Astrocyte of the cerebellum (primary cell): ENCODE data around the gene NUP98.

Experiments used
- DNase-seq: peaks from one replicate; pipeline ENCODE4 v3.0.0-alpha.2; 2011; ENCODE audit warnings: low read depth
- H3K4me3 ChIP-seq: 2 replicates; pipeline ENCODE4 v1.5.1; 2011; ENCODE audit warnings: mild to moderate bottlenecking, low read depth, low read length, moderate library complexity
- in situ Hi-C: cut with HindIII; loops from 2 replicates; pipeline ENCODE4 v1.10.0; 2017; ENCODE audit warnings: low sequenced_read_pairs
- TF ChIP-seq, protein P1 (sequence below): IDR thresholded peaks from 2 replicates; pipeline ENCODE4 v1.5.1; 2012; ENCODE audit warnings: low read length, low read depth, moderate library complexity, mild to moderate bottlenecking; ENCODE audit errors: missing control alignments

Gene NUP98

DNA sequence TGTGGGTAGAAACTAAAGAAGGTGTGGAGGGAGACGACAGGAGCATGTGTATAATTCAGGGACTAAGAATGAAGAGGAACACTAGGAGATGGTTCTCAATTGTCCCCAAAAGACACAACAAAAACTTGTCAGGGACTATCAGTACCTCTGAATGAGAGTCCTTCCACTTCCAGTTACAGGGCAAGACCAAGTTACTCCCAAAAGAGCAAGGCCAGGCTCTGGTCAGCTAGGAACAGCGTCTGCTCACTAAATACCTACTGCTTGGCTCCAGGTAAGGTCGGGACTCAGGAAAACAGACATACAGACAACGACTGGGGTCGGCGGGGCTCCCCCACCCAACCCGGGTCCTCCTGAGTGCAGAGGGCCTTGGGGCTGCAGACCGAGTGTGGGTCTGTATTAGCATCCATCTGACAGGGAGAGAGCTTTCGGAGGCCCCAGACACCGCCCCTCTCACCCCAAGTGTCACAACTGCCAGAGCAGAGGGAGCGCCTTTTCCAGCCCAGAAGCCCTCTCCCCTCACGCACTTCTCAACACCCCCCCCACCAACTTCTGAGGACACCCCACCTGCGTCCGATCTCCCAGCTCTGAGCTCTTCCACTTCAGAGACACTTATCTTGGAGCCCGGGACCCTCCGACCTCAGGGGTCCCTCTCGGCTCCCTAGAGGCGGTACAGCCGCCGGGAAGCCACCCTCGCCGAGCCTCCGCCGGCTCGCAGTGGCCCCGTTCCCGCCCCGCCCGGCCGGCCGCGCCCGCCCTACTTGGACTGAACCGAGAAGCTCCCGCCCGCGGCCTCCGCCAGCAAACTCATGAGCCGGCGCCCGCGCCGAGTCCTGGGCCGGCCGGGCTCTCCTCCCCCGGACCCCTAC, 42.9 kb upstream of the NUP98 start:
- H3K4me3 ChIP-seq: peak overlapping the region; percentile 81
- in situ Hi-C loops: no loop called here
- TF ChIP-seq, protein P1, sequence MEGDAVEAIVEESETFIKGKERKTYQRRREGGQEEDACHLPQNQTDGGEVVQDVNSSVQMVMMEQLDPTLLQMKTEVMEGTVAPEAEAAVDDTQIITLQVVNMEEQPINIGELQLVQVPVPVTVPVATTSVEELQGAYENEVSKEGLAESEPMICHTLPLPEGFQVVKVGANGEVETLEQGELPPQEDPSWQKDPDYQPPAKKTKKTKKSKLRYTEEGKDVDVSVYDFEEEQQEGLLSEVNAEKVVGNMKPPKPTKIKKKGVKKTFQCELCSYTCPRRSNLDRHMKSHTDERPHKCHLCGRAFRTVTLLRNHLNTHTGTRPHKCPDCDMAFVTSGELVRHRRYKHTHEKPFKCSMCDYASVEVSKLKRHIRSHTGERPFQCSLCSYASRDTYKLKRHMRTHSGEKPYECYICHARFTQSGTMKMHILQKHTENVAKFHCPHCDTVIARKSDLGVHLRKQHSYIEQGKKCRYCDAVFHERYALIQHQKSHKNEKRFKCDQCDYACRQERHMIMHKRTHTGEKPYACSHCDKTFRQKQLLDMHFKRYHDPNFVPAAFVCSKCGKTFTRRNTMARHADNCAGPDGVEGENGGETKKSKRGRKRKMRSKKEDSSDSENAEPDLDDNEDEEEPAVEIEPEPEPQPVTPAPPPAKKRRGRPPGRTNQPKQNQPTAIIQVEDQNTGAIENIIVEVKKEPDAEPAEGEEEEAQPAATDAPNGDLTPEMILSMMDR: no peak
- no peak for DNase-seq

DNA sequence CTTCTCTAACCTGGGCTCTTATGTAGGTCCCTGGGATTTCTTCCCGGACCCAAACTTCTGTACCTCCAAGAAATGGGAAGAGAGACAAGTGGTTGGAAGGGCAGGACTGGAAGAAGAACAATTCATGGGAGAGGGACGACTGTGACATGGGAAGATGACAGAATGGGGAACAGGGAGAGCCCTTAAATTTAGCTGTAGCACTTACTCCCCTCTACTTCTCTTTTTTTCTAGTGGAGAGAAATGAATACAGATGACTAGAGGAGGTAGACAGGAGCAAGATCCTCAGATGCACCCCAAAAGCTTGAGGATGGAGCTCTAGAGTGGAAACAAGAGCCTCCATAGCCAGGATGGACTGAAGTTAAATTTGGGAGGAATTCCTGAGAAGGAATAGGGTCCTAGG, 41.1 kb upstream of the NUP98 start:
- H3K4me3 ChIP-seq: no peak overlapping the region
- no peak for DNase-seq
- TF ChIP-seq, protein P1: no peak
- in situ Hi-C loops: loop anchor here (10.0 kb wide), 1 partner anchor 126 kb away; no protein-coding TSS in a partner anchor

DNA sequence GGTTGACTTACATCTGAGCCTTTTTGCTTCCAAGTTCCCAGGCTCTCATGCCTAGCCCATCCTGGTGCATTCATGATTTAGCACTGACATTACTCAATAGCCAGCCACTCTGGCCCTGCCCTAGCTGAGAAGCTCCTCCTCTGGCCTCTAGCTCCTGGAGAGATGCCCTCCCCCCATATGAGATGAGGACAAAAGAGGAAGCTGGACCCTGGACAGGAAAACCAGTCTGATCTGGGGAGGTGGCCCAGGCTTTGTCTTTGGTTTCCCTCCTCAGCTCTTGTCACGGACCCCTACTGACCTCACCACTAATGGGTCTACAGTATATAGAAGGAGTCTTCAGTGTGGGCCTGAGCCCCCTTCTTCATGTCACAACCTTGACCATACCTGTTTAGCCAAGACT, 40.4 kb upstream of the NUP98 start:
- TF ChIP-seq, protein P1: no peak
- in situ Hi-C loops: loop anchor here (10.0 kb wide), 1 partner anchor 127 kb away; no protein-coding TSS in a partner anchor
- DNase-seq: no peak
- H3K4me3 ChIP-seq: no peak overlapping the region

DNA sequence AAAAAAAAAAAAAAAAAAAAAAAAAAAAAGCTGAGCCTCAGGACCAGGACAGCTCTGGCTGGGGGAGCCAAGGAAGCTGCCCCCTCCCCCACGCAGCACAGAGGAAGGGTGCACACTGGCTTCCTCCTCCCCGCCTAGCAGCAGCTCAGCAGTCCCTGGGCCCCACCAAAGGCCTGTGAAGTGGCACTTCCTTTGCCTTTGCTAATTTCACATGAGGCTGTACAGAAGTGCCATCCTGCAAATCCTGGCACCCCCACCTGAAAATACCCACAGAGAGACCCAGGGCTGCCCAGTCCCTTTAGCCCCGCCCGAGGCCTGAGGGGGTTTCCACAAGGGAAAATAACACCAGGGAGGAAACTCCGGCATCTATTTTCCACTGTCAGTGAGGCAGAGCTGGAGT, 39.5 kb upstream of the NUP98 start:
- no peak overlapping the region for H3K4me3 ChIP-seq
- TF ChIP-seq, protein P1: no peak
- DNase-seq: no peak
- in situ Hi-C loops: loop anchor here (10.0 kb wide), 1 partner anchor 128 kb away; no protein-coding TSS in a partner anchor

DNA sequence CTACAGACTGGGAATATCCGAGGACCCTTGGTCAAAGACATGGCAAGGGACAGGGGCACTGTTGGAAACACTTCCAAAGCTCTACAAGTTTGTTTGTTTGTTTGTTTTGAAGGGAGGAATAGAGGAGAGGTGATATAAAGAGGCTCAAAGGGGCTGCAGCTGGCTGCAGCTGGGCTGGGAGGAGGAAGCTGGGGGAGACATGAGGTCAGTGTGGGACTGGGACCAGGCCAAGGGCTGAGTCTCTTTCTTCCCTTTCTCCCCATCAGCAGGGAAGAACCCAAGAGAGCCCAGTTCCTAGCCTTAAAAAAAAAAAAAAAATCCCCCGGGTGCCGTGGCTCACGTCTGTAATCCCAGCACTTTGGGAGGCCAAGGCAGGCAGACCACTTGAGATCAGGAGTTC, 38.4 kb upstream of the NUP98 start:
- DNase-seq: no peak
- in situ Hi-C loops: loop anchor here (10.0 kb wide), 1 partner anchor 129 kb away; no protein-coding TSS in a partner anchor
- TF ChIP-seq, protein P1: no peak
- H3K4me3 ChIP-seq: no peak overlapping the region

DNA sequence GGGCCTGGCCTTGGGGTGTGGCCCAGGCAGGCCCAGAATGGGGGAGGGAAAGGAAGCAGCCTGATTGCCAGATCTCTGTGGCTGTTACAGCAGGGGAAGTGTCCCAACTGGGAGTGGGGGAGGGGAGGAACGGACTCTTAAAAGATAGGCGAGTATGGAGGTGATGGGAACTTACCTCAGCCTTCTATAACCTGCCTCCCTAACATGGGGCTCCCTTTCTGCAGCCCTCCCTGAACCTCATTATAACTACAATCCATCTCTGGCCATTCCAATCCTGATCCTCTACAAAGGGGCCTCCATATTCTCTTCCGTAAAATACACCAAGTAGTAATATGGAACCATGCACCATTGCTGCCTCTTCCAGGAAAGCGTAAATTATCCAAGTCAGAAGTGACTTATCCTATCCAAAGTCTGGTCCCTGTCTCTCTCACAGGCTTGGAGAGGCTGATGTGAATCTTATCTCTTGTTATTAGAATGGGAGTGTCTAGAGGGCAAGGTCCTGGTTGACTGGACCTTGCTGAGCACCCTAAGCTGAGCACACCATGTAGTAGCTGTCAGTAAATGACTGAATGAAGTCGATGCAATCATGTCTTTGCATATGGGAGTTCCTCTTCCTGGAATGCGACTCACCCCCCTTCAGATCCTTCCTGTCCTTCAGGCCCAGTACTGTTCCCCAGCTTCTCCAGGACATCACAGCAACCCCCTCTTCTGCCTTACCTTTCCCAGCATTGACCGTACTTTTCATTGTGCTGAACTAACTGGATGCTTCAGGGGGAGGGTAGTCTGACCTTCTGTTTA, 37.5 kb upstream of the NUP98 start:
- no peak overlapping the region for H3K4me3 ChIP-seq
- TF ChIP-seq, protein P1: no peak
- in situ Hi-C loops: loop anchor here (10.0 kb wide), 1 partner anchor 130 kb away; no protein-coding TSS in a partner anchor
- DNase-seq: no peak
